OCI-LY7 (cell line): ENCODE measurements around the gene CAPN7. TPM values are rescaled to one million over a fixed set of nuclear protein-coding genes. Genes with fewer than 3 reads are reported as not detected.

ENCODE experiments used
- BruUV-seq: library from RNA; stranded (reverse); fragments of 400-500 nt; replicated peaks from 2 replicates; lab custom pipeline; 2021; lab: Mats Ljungman, UMichigan
- CTCF ChIA-PET: fragments of 300-600 bp; sonication (Branson Sonifier 250); formaldehyde crosslinking; loops from one replicate; lab custom pipeline; 2022; ENCODE audit warnings: antibody characterized with exemption; ENCODE audit not compliant: unreplicated experiment; lab: Charles Lee
- POLR2A ChIA-PET: fragments of 300-600 bp; sonication (Branson Sonifier 250); formaldehyde crosslinking; loops from one replicate; lab custom pipeline; 2022; ENCODE audit warnings: antibody characterized with exemption; lab: Charles Lee
- DNase-seq: peaks from one replicate; pipeline ENCODE4 v3.0.0-alpha.2; 2015; ENCODE audit warnings: low spot score
- H2AFZ ChIP-seq: fragments of 200-600 bp; sonication (generic), shearing (Covaris generic); 2 replicates; pipeline ENCODE4 v1.6.1; 2014; ENCODE audit warnings: mild to moderate bottlenecking, antibody characterized with exemption, low read length, moderate library complexity
- H3K27ac ChIP-seq: fragments of 200-600 bp; sonication (generic); 2 replicates; pipeline ENCODE4 v1.5.1; 2014; ENCODE audit warnings: mixed run types, low read depth, mild to moderate bottlenecking, moderate library complexity, low read length, inconsistent platforms; ENCODE audit not compliant: poor library complexity, severe bottlenecking
- H3K36me3 ChIP-seq: fragments of 200-600 bp; sonication (generic); 2 replicates; pipeline ENCODE4 v1.6.1; 2014; ENCODE audit warnings: mild to moderate bottlenecking, antibody characterized with exemption, low read length, moderate library complexity, mixed read lengths; ENCODE audit not compliant: insufficient read depth
- H3K4me1 ChIP-seq: fragments of 200-600 bp; sonication (generic); 2 replicates; pipeline ENCODE4 v1.5.1; 2014; ENCODE audit warnings: mild to moderate bottlenecking, low read length; ENCODE audit not compliant: insufficient read depth, poor library complexity, severe bottlenecking
- H3K4me2 ChIP-seq: fragments of 200-600 bp; sonication (generic); 2 replicates; pipeline ENCODE4 v1.6.1; 2014; ENCODE audit warnings: mild to moderate bottlenecking, low read length
- H3K4me3 ChIP-seq: fragments of 200-600 bp; sonication (generic); 2 replicates; pipeline ENCODE4 v1.5.1; 2014; ENCODE audit warnings: mild to moderate bottlenecking, low read depth, low read length; ENCODE audit not compliant: poor library complexity, severe bottlenecking
- H3K79me2 ChIP-seq: fragments of 200-600 bp; sonication (generic); 2 replicates; pipeline ENCODE4 v1.6.1; 2016; ENCODE audit warnings: low read depth, mild to moderate bottlenecking, low read length, moderate library complexity, mixed read lengths; ENCODE audit not compliant: insufficient read depth
- H3K9me2 ChIP-seq: fragments of 200-600 bp; sonication (generic); 2 replicates; pipeline ENCODE4 v1.6.1; 2016; ENCODE audit warnings: mild to moderate bottlenecking, low read length, mixed read lengths; ENCODE audit not compliant: insufficient read depth
- H3K9me3 ChIP-seq: fragments of 200-600 bp; sonication (generic); 2 replicates; pipeline ENCODE4 v1.6.1; 2014; ENCODE audit warnings: mild to moderate bottlenecking, mixed run types, low read length, mixed read lengths
- H4K20me1 ChIP-seq: fragments of 200-600 bp; sonication (generic); 2 replicates; pipeline ENCODE4 v1.6.1; 2014; ENCODE audit warnings: mild to moderate bottlenecking, antibody characterized with exemption, low read length, moderate library complexity, mixed read lengths; ENCODE audit not compliant: insufficient read depth
- CTCF ChIP-seq: fragments of 200-600 bp; sonication (generic); conservative IDR thresholded peaks from 2 replicates; pipeline ENCODE4 v1.5.1; 2014; ENCODE audit warnings: mild to moderate bottlenecking, antibody characterized with exemption, low read length, moderate library complexity, mixed read lengths
- EZH2phosphoT487 ChIP-seq: fragments of 200-600 bp; sonication (generic); IDR thresholded peaks from 2 replicates; pipeline ENCODE4 v1.6.1; 2018; ENCODE audit warnings: low read depth, borderline replicate concordance, mild to moderate bottlenecking, mixed run types, antibody characterized with exemption, low read length, moderate library complexity, mixed read lengths
- intact Hi-C: fragments of 100-400 bp; cut with micrococcal nuclease; formaldehyde crosslinking; loops from one replicate; pipeline ENCODE4 v1.10.0; 2022; ENCODE audit not compliant: unreplicated experiment
- total RNA-seq, 2 experiments: library from RNA; depleted of rRNA in 1 of 2; stranded (reverse); fragments of >200 nt in 1 of 2; shearing (Covaris generic) in 1 of 2; gene quantifications; 2 replicates each; pipeline ENCODE4 v1.2.3, GENCODE V29; 2014 to 2022

The CAPN7 gene
- total RNA-seq, 2 experiments from 2014 or later: 33.4 to 41.5 TPM

GRCh38 chr3:15258720-15259119 is 52.7 kb downstream of the CAPN7 start:
- no peaks in the 10 kb centered on the region for H3K9me2 ChIP-seq
- H3K4me3 ChIP-seq: no peak overlapping the region
- no peak overlapping the region for H3K27ac ChIP-seq
- intact Hi-C loops: no loop called here
- H3K4me1 ChIP-seq: no peaks in the 10 kb centered on the region
- H3K4me2 ChIP-seq: no peak overlapping the region
- DNase-seq: no peak
- peaks cover 86% of the 10 kb centered on the region for H3K36me3 ChIP-seq
- H2AFZ ChIP-seq: no peak overlapping the region
- BruUV-seq: no TSS peak
- TF ChIP-seq CTCF (no peak), EZH2phosphoT487 (no peak)
- H4K20me1 ChIP-seq: no peaks in the 10 kb centered on the region
- CTCF ChIA-PET: no interaction called here
- H3K9me3 ChIP-seq: no peaks in the 10 kb centered on the region
- POLR2A ChIA-PET: interaction anchor here (1.2 to 1.5 kb wide), 2 partner anchors 17 to 22 kb away, joined by 3 to 6 read pairs; no protein-coding TSS in a partner anchor
- H3K79me2 ChIP-seq: no peaks in the 10 kb centered on the region

DNA sequence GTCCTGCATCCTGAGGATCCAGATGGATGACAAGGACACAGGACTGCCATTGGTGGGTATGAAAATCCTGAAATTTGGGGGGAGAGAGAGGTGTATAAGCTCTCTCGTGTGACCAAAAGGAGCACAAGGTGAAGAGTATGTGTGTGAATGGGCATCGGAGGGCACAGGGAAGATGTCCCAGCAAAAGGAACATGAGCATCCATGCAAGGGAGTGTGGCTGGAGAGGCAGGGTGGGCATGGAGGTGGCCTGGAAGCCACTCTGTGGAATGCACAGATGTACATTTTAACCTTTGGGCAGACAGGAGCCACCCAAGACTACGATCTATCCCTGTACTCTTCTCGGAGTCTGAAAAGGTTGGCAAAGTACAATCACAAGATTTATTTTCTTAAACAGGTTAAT is 54.5 kb downstream of the CAPN7 start:
- ChIA-PET POLR2A (interaction anchor here (1.4 to 1.5 kb wide), 2 partner anchors 7 to 24 kb away, joined by 3 to 6 read pairs; no protein-coding TSS in a partner anchor), CTCF (no interaction called here)
- no peak for DNase-seq
- intact Hi-C loops: loop anchor here (5.0 kb wide), 1 partner anchor 153 kb away; no protein-coding TSS in a partner anchor
- H3K27ac ChIP-seq: no peak overlapping the region
- TF ChIP-seq EZH2phosphoT487 (no peak), CTCF (no peak)
- no peaks in the 10 kb centered on the region for H3K4me1 ChIP-seq
- no peaks in the 10 kb centered on the region for H4K20me1 ChIP-seq
- no peak overlapping the region for H3K4me2 ChIP-seq
- BruUV-seq: no TSS peak
- H3K9me2 ChIP-seq: no peaks in the 10 kb centered on the region
- no peaks in the 10 kb centered on the region for H3K79me2 ChIP-seq
- H3K36me3 ChIP-seq: peaks cover 68% of the 10 kb centered on the region
- H3K4me3 ChIP-seq: no peak overlapping the region
- no peak overlapping the region for H2AFZ ChIP-seq
- H3K9me3 ChIP-seq: no peaks in the 10 kb centered on the region

- no peak for TF ChIP-seq EZH2phosphoT487
- no peak for TF ChIP-seq CTCF
- CTCF ChIA-PET: no interaction called here
- POLR2A ChIA-PET: no interaction called here
These were observed 55.2 kb downstream of the CAPN7 start for GRCh38 chr3:15261274-15261673.

More at GRCh38 chr3:15261274-15261673, 55.2 kb downstream of the CAPN7 start:
- no peak overlapping the region for H3K4me3 ChIP-seq
- BruUV-seq: no TSS peak
- no peaks in the 10 kb centered on the region for H3K4me1 ChIP-seq
- no peak overlapping the region for H2AFZ ChIP-seq
- DNase-seq: no peak
- H4K20me1 ChIP-seq: no peaks in the 10 kb centered on the region
- H3K36me3 ChIP-seq: peaks cover 60% of the 10 kb centered on the region
- no peaks in the 10 kb centered on the region for H3K79me2 ChIP-seq
- intact Hi-C loops: loop anchor here (5.0 kb wide), 1 partner anchor 154 kb away; no protein-coding TSS in a partner anchor
- no peak overlapping the region for H3K4me2 ChIP-seq
- no peak overlapping the region for H3K27ac ChIP-seq
- no peaks in the 10 kb centered on the region for H3K9me3 ChIP-seq
- no peaks in the 10 kb centered on the region for H3K9me2 ChIP-seq
